Measurements from ENCODE around the gene MED13L. TPM values are rescaled to one million over a fixed set of nuclear protein-coding genes. Genes with fewer than 3 reads are reported as not detected.

The MED13L gene
- total and polyA plus RNA-seq, 2 of the 4 experiments (the other 2 are of a cell fraction): 17.9 to 49.1 TPM

DNA sequence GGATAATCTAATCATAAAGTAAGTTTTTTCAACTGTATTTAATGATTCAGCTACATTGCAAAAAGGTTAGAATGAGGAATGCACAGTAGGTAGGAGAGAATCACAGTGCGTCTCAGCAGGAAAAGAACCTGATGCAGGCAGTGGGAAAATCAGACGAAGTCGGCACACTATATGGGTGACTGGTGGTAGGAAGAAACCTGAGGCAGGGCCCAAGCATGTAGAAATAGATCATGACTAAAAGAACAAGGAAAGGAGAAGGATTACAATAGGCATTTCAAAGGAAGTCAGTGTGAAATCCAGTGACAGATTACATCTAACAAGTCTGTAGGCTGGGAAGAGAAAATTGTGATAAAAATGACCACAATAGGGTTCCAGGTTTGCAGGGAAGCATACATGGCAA, 267.0 kb downstream of the MED13L start:
- in situ Hi-C loops (cut with MboI; ENCODE audit: low sequenced_read_pairs) (no loop called here), intact Hi-C loops (cut with micrococcal nuclease) (loop anchor here (5.0 kb wide), 1 partner anchor 597 kb away; no protein-coding TSS in a partner anchor), dilution Hi-C loops (cut with HindIII; ENCODE audit: low sequenced_read_pairs, unreplicated experiment) (no loop called here)
- H2BK20ac ChIP-seq (ENCODE audit: low read depth, low read length): no peak overlapping the region
- WGBS, 2 experiments (ENCODE audit: extremely low coverage in 2 of 2, insufficient read length in 1 of 2): no CpG with 5 or more reads among the region's 3 CpGs
- H3K9me1 ChIP-seq (ENCODE audit: insufficient read depth, low read length): 0 out of 2 replicates have a peak, but pooled peaks cover 2% of the 10 kb centered on the region
- ChIA-PET CTCF (interaction anchor here (1.0 kb wide), 1 partner anchor 226 kb away, joined by 3 read pairs; no protein-coding TSS in a partner anchor), POLR2A (ENCODE audit: unreplicated experiment) (no interaction called here)
- no peak overlapping the region for H3K23ac ChIP-seq (ENCODE audit: low read depth, low read length)
- no peaks in the 10 kb centered on the region for H3K9me3 ChIP-seq (ENCODE audit: control insufficient read depth, insufficient read depth, low read length)
- peaks cover 2% of the 10 kb centered on the region; the same call in 1 of the 2 replicates for H4K20me1 ChIP-seq (ENCODE audit: insufficient read depth, low read length)
- BruUV-seq (replicated peaks): no TSS peak
- no peak overlapping the region for H2AFZ ChIP-seq (replicated peaks; ENCODE audit: low read length, poor library complexity)
- no peak overlapping the region for H2BK120ac ChIP-seq (ENCODE audit: low read depth, low read length)
- no peaks in the 10 kb centered on the region for H3K4me1 ChIP-seq (ENCODE audit: control insufficient read depth, insufficient read depth, low read length)
- H3K27ac ChIP-seq (ENCODE audit: insufficient read depth, low read length): no peak overlapping the region
- no peak overlapping the region for H2AK5ac ChIP-seq (ENCODE audit: low read depth, low read length)
- no peak overlapping the region for H3K4ac ChIP-seq (ENCODE audit: low read depth, low read length)
- H3K79me1 ChIP-seq (ENCODE audit: low read depth in 1 of 2, low read length in 2 of 2): peaks cover 21 to 56% of the 10 kb centered on the region in 2 experiments
- no peak overlapping the region for H4K8ac ChIP-seq (ENCODE audit: low read depth in 2 of 2, low read length in 2 of 2)
- ATAC-seq (ENCODE audit: low read depth): no peak
- no peaks in the 10 kb centered on the region for H3K27me3 ChIP-seq (ENCODE audit: control insufficient read depth, insufficient read depth, low read length)
- no peak overlapping the region for H2BK5ac ChIP-seq (ENCODE audit: low read depth, low read length, poor library complexity, severe bottlenecking)
- no peak overlapping the region for H3K4me2 ChIP-seq (ENCODE audit: low read depth, low read length)
- H3K18ac ChIP-seq (ENCODE audit: low read depth, low read length): no peak overlapping the region
- TF ChIP-seq FOS (IDR thresholded peaks at IDR 0.05; ENCODE audit: low read depth, low read length): no peak
- TF ChIP-seq, protein P1, sequence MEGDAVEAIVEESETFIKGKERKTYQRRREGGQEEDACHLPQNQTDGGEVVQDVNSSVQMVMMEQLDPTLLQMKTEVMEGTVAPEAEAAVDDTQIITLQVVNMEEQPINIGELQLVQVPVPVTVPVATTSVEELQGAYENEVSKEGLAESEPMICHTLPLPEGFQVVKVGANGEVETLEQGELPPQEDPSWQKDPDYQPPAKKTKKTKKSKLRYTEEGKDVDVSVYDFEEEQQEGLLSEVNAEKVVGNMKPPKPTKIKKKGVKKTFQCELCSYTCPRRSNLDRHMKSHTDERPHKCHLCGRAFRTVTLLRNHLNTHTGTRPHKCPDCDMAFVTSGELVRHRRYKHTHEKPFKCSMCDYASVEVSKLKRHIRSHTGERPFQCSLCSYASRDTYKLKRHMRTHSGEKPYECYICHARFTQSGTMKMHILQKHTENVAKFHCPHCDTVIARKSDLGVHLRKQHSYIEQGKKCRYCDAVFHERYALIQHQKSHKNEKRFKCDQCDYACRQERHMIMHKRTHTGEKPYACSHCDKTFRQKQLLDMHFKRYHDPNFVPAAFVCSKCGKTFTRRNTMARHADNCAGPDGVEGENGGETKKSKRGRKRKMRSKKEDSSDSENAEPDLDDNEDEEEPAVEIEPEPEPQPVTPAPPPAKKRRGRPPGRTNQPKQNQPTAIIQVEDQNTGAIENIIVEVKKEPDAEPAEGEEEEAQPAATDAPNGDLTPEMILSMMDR (conservative IDR thresholded peaks at IDR 0.05; ENCODE audit: low read depth, low read length): no peak
- no peak for TF ChIP-seq RAD21 (IDR thresholded peaks at IDR 0.05; ENCODE audit: low read length)
- no peak for TF ChIP-seq POLR2A (IDR thresholded peaks at IDR 0.05; ENCODE audit: low read depth, low read length)
- TF ChIP-seq, protein P2, sequence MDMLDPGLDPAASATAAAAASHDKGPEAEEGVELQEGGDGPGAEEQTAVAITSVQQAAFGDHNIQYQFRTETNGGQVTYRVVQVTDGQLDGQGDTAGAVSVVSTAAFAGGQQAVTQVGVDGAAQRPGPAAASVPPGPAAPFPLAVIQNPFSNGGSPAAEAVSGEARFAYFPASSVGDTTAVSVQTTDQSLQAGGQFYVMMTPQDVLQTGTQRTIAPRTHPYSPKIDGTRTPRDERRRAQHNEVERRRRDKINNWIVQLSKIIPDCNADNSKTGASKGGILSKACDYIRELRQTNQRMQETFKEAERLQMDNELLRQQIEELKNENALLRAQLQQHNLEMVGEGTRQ (IDR thresholded peaks at IDR 0.05; ENCODE audit: low read depth, low read length): no peak
- no peak for TF ChIP-seq NFE2L2 (IDR thresholded peaks at IDR 0.05; ENCODE audit: low read depth, low read length)
- no peak for TF ChIP-seq CEBPB (IDR thresholded peaks at IDR 0.05; ENCODE audit: low read depth, low read length)
- no peak for TF ChIP-seq MAZ (IDR thresholded peaks at IDR 0.05; ENCODE audit: borderline replicate concordance, low read depth, low read length)
- TF ChIP-seq MAFK (IDR thresholded peaks at IDR 0.05; ENCODE audit: low read depth, low read length): no peak
- TF ChIP-seq BHLHE40 (IDR thresholded peaks at IDR 0.05; ENCODE audit: low read depth, low read length): no peak
- TF ChIP-seq RCOR1 (IDR thresholded peaks at IDR 0.05; ENCODE audit: insufficient replicate concordance, low read length): no peak
- no peak for TF ChIP-seq CHD1 (IDR thresholded peaks at IDR 0.05; ENCODE audit: low read depth, low read length)
- no peak overlapping the region for H2BK15ac ChIP-seq (ENCODE audit: low read depth, low read length)
- no peak overlapping the region for H3K56ac ChIP-seq (ENCODE audit: extremely low read depth, insufficient read depth, low read length)
- H3K36me3 ChIP-seq (ENCODE audit: control insufficient read depth, insufficient read depth, low read length): peaks cover 35% of the 10 kb centered on the region
- no peak overlapping the region for H4K91ac ChIP-seq (ENCODE audit: insufficient read depth, low read depth, low read length)
- no peak overlapping the region for H3K9ac ChIP-seq (ENCODE audit: low read depth, low read length)
- H3K4me3 ChIP-seq (ENCODE audit: insufficient read depth, low read depth, low read length): no peak overlapping the region
- H2AK9ac ChIP-seq (replicated peaks; ENCODE audit: low read depth, low read length, poor library complexity): no peak overlapping the region
- no peak overlapping the region for H4K5ac ChIP-seq (ENCODE audit: low read depth, low read length)
- no peak overlapping the region for H3K14ac ChIP-seq (replicated peaks; ENCODE audit: low read depth, low read length)
- DNase-seq: no peak
